CD4-positive, alpha-beta T cell treated with Interferon gamma for 1 hour (primary cell): Measurements from ENCODE around the gene MZB1.
"Not testable (repeated sequence)": the region's sequence is repeated elsewhere in the genome, so short reads cannot be mapped to it uniquely, and the experiment has no call there.

ENCODE experiments used
- DNase-seq: peaks from one replicate; pipeline ENCODE4 v3.0.0-alpha.2; 2020

The MZB1 gene

GRCh38 chr5:139410121-139410992 lies 20.6 kb upstream of the MZB1 start:
- no peak for DNase-seq

GRCh38 chr5:139409116-139409515 lies 19.4 kb upstream of the MZB1 start:
- not testable (repeated sequence) for DNase-seq

GRCh38 chr5:139408191-139408590 lies 18.5 kb upstream of the MZB1 start:
- DNase-seq = no peak

- no peak for DNase-seq
Measured at GRCh38 chr5:139407517-139407916, 17.8 kb upstream of the MZB1 start.

- no peak for DNase-seq
Measured at GRCh38 chr5:139406963-139407362, 17.2 kb upstream of the MZB1 start.

- no peak for DNase-seq
Measured at GRCh38 chr5:139404484-139404840, 14.7 kb upstream of the MZB1 start.

GRCh38 chr5:139403787-139404483 lies 14.2 kb upstream of the MZB1 start, which contains the start of gene SPATA24:
SPATA24 (minus strand) TSS chr5:139404089; CDS start chr5:139404060, 29 bp downstream.
- peak; percentile 98 for DNase-seq

- no peak for DNase-seq
Measured at GRCh38 chr5:139403418-139403786, 13.7 kb upstream of the MZB1 start.

- DNase-seq = peak; percentile 28
Measured at GRCh38 chr5:139402561-139403158, 12.9 kb upstream of the MZB1 start.

- DNase-seq = no peak
Measured at GRCh38 chr5:139401546-139401945, 11.8 kb upstream of the MZB1 start.

- DNase-seq = no peak
Measured at GRCh38 chr5:139399501-139400121, 9.9 kb upstream of the MZB1 start.

- DNase-seq = no peak
Measured at GRCh38 chr5:139397921-139398320, 8.2 kb upstream of the MZB1 start.

GRCh38 chr5:139396691-139397090 lies 7.0 kb upstream of the MZB1 start:
- DNase-seq = no peak

GRCh38 chr5:139395844-139396640 lies 6.3 kb upstream of the MZB1 start:
- no peak for DNase-seq

- DNase-seq = no peak
Measured at GRCh38 chr5:139394654-139395566, 5.2 kb upstream of the MZB1 start, which contains the start of gene PROB1. PROB1 (minus strand) TSS chr5:139395104; CDS start chr5:139395081, 23 bp downstream.

- DNase-seq = peak; percentile 48
Measured at GRCh38 chr5:139394123-139394653, 4.5 kb upstream of the MZB1 start.

GRCh38 chr5:139393497-139394122 lies 3.9 kb upstream of the MZB1 start:
- DNase-seq = no peak

GRCh38 chr5:139392678-139393496 lies 3.2 kb upstream of the MZB1 start:
- peak; percentile 79 for DNase-seq

- no peak for DNase-seq
Measured at GRCh38 chr5:139392324-139392677, 2.6 kb upstream of the MZB1 start.
